Adrenal gland (tissue), 12 donors: ENCODE data around the gene TMEM242. TPM values are rescaled to one million over a fixed set of nuclear protein-coding genes. Genes with fewer than 3 reads are reported as not detected.

Experiments used
- DNase-seq, 7 donors: peaks; one replicate each; pipeline ENCODE4 v3.0.0-alpha.2; 2019 to 2020
- H3K27ac ChIP-seq, 5 donors: fragments of 200-600 bp; sonication (generic) in 4 of 5; 1 replicate in 3 of 5; 2 replicates in 2 of 5; pipeline versions ENCODE4 v1.5.1 to v1.8.0; 2016 to 2020; ENCODE audit warnings: mild to moderate bottlenecking in 1 of 5
- H3K27me3 ChIP-seq: fragments of 200-600 bp; 2 replicates; pipeline ENCODE4 v1.8.0; 2021
- H3K36me3 ChIP-seq, 2 donors: fragments of 200-600 bp; replicated peaks in 1 of 2; 1 replicate in 1 of 2; 2 replicates in 1 of 2; pipeline versions ENCODE4 v1.5.1 to v1.8.0; 2018 to 2022
- H3K4me1 ChIP-seq, 2 donors: fragments of 200-600 bp; replicated peaks in 1 of 2; 1 replicate in 1 of 2; 2 replicates in 1 of 2; pipeline versions ENCODE4 v1.5.1 to v1.8.0; 2018 to 2021
- H3K4me3 ChIP-seq, 4 donors: fragments of 200-600 bp; sonication (generic) in 3 of 4; one replicate each; pipeline ENCODE4 v1.5.1; 2016 to 2018
- H3K9me3 ChIP-seq, 3 donors: fragments of 200-600 bp; sonication (generic) in 1 of 3; replicated peaks in 1 of 3; 1 replicate in 2 of 3; 2 replicates in 1 of 3; pipeline versions ENCODE4 v1.5.1 to v1.8.0; 2016 to 2021
- CTCF ChIP-seq, 6 experiments: fragments of 450-650 bp in 4 of 6; fragments of 200-600 bp in 2 of 6; sonication (generic) in 1 of 6; IDR thresholded peaks; 1 replicate in 5 of 6; 2 replicates in 1 of 6; pipeline versions ENCODE4 v1.5.1 to v1.8.0; 2016 to 2021; ENCODE audit warnings: antibody characterized with exemption in 6 of 6, mild to moderate bottlenecking in 2 of 6, moderate library complexity in 1 of 6
- POLR2A ChIP-seq, 2 donors: fragments of 450-650 bp; IDR thresholded peaks; one replicate each; pipeline ENCODE4 v1.6.1; 2017; ENCODE audit warnings: antibody characterized with exemption in 2 of 2, mild to moderate bottlenecking in 2 of 2, moderate library complexity in 1 of 2
- WGBS, 4 donors: extraction: QIAGEN DNeasy Blood & Tissue Kit in 2 of 4; methylation state at CpG; one replicate each; pipeline versions ENCODE4 v1.1.5 to v1.1.7; 2013 to 2017; 5-methylcytosine and 5-hydroxymethylcytosine counted together
- intact Hi-C, 2 donors: fragments of 100-400 bp; cut with DNase I; formaldehyde crosslinking; loops; one replicate each; pipeline versions ENCODE4 v1.14.1 to v1.15.0; 2022 to 2023
- polyA plus RNA-seq, 3 donors: library from polyadenylated mRNA; stranded (reverse); fragments of 200-250 nt in 2 of 3; fragments of 350-450 nt in 1 of 3; fragmentation: Illumina TruSeq in 1 of 3; extraction: RNeasy Lipid Tissue Mini Kit (QIAGEN cat#74804) in 1 of 3; gene quantifications; one replicate each; pipeline ENCODE4 v1.2.3, GENCODE V29; 2013 to 2014
- total RNA-seq, 9 donors: library from RNA; depleted of rRNA in 4 of 9; stranded (reverse); fragments of >200 nt in 4 of 9; fragments of 120-200 nt in 1 of 9; fragmentation: NEBNext Ultra II Directional in 1 of 9; extraction: Animal tissue kit (Norgen Biotek cat#: 25700) in 1 of 9; gene quantifications; one replicate each; pipeline versions ENCODE4 v1.1.0 to v1.2.4, GENCODE V29; 2013 to 2023
- donor health status: healthy with polysubstance abuse.
- donor health status: Bipolar disorder and iron deficiency.
- donor health status: DM: yes; HTN: yes; CAD: no.
- donor health status: DM: no; HTN: no; CAD: no.
- donor health status: DM: no; HTN: no; CAD: no.
- donor health status: DM: yes; HTN: yes; CAD: no.

The TMEM242 gene
- total and polyA plus RNA-seq, 12 donors, result 7.4 to 17.2 (median 12.5) TPM

- no peaks in the 10 kb centered on the region for H3K9me3 ChIP-seq
- H3K36me3 ChIP-seq, result no peaks in the 10 kb centered on the region
- intact Hi-C loops, result no loop called here
- no peak overlapping the region for H3K4me3 ChIP-seq
- no peak for TF ChIP-seq POLR2A (IDR thresholded peaks at IDR 0.05)
- TF ChIP-seq CTCF (IDR thresholded peaks at IDR 0.05), result no peak
- no peak overlapping the region for H3K27ac ChIP-seq
- H3K27me3 ChIP-seq, result no peaks in the 10 kb centered on the region
- H3K4me1 ChIP-seq, result no peaks in the 10 kb centered on the region
- DNase-seq, result no peak
- 65 to 79% (median 75%) methylated on average over 8 of the region's 8 CpGs for WGBS, 4 donors
Observed at GRCh38 chr6:157358287-157358686, 35.0 kb upstream of the TMEM242 start.

- Histone ChIP-seq H3K27ac (no peak overlapping the region), H3K27me3 (no peaks in the 10 kb centered on the region), H3K4me1 (no peaks in the 10 kb centered on the region), H3K36me3 (no peaks in the 10 kb centered on the region), H3K9me3 (no peaks in the 10 kb centered on the region), H3K4me3 (no peak overlapping the region)
- TF ChIP-seq POLR2A (IDR thresholded peaks at IDR 0.05) (no peak), CTCF (IDR thresholded peaks at IDR 0.05) (no peak)
- intact Hi-C loops, result no loop called here
- WGBS, 4 donors, result 82 to 95% (median 87%) methylated on average over 2 of the region's 2 CpGs
- no peak for DNase-seq
Observed at GRCh38 chr6:157346373-157346772, 23.1 kb upstream of the TMEM242 start.

- no peak overlapping the region for H3K27ac ChIP-seq
- no peaks in the 10 kb centered on the region for H3K9me3 ChIP-seq
- no peak overlapping the region for H3K4me3 ChIP-seq
- no peaks in the 10 kb centered on the region for H3K4me1 ChIP-seq
- no peak for DNase-seq
- no peaks in the 10 kb centered on the region for H3K36me3 ChIP-seq
- H3K27me3 ChIP-seq, result no peaks in the 10 kb centered on the region
- intact Hi-C loops, result no loop called here
- TF ChIP-seq CTCF (IDR thresholded peaks at IDR 0.05), result no peak
- TF ChIP-seq POLR2A (IDR thresholded peaks at IDR 0.05), result no peak
- 45 to 66% (median 52%) methylated on average over 4 of the region's 4 CpGs for WGBS, 4 donors
Observed at GRCh38 chr6:157343732-157344131, 20.4 kb upstream of the TMEM242 start.

GRCh38 chr6:157339432-157339831, 16.1 kb upstream of the TMEM242 start:
- intact Hi-C loops, result no loop called here
- 85 to 100% (median 94%) methylated on average over 1 of the region's 1 CpG for WGBS, 4 donors
- TF ChIP-seq CTCF (IDR thresholded peaks at IDR 0.05), result no peak
- no peak for TF ChIP-seq POLR2A (IDR thresholded peaks at IDR 0.05)

More at GRCh38 chr6:157339432-157339831, 16.1 kb upstream of the TMEM242 start:
- no peak overlapping the region for H3K4me3 ChIP-seq
- H3K27me3 ChIP-seq, result no peaks in the 10 kb centered on the region
- H3K9me3 ChIP-seq, result no peaks in the 10 kb centered on the region
- H3K4me1 ChIP-seq, result no peaks in the 10 kb centered on the region
- no peaks in the 10 kb centered on the region for H3K36me3 ChIP-seq
- no peak for DNase-seq
- no peak overlapping the region for H3K27ac ChIP-seq
